SHP77 (cell line): ENCODE measurements around the gene CDHR4.
"Not testable (repeated sequence)": the region's sequence is repeated elsewhere in the genome, so short reads cannot be mapped to it uniquely, and the experiment has no call there.

Experiments
- DNase-seq, 2 experiments: peaks; one replicate each; lab custom pipeline; 2025; lab: John Stamatoyannopoulos, UW

The CDHR4 gene, protein sequence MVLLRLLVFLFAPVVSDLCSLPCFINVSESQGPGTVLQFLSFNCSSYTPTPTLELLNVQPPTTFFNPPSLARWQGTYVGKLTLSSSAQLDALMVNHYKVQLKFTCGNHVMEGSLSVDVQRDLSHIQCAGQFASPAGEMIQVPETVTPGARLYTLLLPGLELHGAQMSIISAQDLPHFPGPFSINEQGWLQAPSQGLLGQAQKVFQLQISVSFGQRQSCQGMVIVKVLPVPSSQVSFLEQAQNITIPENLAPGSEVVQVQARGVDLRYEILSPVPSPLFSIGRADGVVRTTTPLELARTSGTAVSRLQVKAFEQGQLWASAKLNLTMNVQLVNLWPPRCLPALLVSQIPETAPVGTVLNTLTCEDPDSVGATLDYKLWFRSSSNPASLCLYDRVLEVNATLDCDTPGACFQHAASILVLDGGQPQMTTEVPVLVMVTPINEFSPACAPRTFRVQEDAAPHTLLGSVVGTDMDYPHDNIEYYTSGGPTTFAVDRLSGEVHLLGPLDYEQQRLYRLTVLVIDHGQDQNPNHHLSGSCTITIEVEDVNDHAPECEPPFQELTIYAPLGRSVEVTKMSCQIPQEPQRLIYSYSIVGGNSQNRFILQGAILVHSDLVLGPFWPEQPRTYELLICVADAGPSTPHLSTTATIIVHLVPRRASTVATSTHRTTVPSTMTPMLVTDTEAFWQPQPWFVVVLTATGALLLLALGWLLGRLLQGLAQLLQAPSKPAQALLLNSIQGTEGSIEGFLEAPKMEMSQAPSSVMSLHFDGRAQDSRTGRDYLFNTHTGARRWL

DNA sequence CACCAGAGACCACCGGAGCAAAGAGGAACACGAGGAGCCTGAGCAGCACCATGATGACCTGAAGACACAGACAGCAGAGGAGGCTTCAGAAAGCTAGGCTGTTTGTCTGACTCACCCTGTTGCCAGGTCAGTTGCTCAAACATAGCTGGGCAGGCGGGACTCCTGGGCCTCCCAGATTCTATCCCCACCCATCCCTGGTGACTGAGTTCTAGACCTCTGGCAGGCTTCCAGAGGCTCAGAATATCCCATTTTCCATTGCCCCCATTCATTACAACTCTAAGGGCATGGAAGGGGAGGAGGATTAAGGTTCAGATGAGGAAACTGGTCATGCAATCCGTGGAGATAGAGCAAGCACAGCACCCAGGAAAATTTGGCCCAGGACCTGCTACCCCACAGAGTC lies at the start of gene CDHR4:
Gene CDHR4, minus strand, starts transcription at position 113 of the 400 bp plus-strand sequence. Its CDS starts 61 bp downstream, at position 52.
- DNase-seq: no peak

DNA sequence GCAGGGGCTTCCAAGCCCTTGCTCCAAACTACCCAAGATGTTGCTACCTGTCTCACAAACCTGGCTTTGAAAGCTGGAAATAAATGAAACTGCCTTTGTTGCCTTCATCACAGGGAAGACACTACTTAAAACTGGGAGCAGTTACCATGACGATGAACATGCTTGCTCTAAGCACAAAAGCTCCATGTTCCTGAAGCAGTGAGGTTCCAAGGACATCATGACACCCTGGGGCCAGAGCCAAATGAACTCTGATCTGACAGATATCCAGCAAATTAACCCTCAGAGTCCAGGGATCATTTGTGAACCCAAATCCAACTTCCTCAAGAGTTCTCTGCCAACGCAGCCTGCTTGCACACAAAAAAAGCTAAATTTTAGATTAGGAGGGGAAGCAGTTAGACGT lies 46.0 kb upstream of the CDHR4 start:
- no peak for DNase-seq

DNA sequence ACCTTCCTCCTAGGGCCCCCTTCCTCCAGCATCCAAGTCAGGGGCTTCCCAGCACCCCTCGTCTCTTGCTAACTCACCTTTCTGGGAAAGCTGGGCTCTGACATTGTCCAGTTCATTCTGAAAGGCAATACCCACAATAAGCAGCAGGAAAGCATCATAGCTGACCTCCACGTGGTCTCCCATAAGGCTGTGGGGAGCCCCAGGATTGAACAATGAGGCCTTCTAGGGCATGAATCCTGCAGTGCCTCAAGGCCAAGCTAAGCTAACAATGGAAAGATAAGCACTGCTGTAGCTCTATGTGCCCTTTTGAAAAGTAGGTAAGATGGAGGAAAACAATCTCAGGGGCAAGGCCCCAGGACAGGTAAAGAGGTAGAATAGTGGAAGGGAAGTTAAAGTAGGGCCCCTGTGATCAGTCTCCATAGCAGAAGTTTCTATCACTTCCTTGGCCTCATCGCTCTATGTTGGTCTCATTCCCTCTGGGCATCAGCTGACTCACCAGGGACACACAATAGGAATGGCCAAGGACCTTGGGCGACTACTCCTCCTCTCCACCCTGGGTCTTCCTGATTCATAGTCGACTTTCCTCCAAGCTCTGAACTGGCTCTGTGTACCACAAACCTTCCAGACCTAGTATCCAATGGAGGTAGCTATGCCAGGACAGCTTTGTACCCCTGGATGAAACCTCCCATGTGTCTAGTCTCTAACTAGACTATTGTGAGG lies 45.0 kb upstream of the CDHR4 start:
- no peak for DNase-seq

DNA sequence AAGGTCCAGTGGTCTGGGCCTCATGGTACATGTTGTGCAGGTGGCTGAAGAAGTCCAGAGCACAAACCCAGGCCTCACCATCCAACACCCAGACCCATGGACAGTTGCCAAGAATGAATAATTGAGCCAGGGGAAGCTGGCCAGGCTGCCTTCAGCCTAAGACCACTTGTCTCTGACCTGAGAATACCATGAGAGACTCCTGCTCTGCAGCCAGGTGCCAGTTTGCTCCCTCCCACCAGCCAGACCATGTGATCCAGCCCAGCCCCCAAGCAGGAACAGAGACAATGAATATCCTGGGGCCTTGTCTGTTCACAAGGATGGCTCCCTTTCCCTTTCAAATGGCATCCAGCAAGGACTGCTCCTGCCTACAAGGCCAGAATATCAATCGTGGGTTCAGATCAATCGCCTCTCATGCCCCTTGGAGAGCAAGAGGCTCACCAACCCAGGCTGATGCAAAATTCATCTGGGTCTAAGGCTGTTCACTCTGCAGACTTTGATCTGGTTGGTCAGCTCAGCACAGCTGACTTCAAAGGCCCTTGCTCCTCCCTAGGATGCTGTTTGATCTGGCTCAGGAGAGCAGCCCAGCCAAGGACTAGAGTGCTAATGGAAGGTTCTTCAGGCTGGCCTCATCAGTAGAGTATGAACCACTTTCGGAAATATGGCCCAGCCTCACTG lies 43.3 kb upstream of the CDHR4 start:
- DNase-seq: no peak

DNA sequence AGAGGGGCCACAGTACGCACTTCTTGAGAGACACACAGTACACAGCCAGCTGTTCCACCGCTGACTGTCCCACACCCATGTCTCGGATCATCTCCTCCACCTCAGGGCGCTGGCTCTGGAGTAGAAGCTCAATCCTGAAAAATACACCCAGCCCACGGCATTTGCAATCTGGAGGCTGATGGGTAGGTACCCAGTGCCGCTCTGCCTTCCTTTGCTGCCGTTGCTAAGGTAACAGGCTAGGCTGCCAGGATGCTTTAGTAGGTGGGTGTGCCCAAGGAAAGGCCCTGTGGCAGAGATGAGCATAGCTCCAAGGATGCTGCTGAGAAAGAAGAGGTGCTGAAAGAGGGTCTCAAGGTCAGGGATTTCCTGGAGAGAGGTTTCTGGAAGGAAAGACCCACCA lies 42.1 kb upstream of the CDHR4 start:
- no peak for DNase-seq

DNA sequence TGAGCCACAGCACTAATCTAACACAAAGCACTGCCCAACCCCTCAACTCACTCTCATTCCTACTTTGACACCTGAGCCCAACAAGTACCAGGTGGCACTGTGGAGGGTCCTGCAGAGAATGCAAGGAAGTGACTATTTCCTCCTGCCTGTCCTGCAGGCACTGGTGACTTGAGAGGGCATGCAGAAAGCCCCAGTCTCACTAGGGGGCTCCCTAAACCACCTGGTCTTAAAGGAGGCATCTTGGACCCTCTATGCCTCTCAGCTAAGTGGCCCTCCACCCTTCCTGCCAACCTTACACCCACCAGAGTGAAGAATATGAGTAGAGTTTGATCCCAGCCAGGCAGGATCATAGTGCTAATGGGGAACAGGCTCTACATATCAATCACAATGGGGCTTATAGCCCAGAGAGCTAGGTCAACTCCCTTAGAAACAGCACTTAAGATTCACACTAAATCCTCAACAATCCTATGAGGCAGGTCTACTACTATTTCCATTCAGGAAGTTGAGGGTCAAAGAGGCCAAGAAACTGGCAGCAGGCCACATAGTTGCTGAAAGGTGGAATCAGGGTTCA lies 41.5 kb upstream of the CDHR4 start:
- peak in 1 of 2 experiments; percentile 8 for DNase-seq

DNA sequence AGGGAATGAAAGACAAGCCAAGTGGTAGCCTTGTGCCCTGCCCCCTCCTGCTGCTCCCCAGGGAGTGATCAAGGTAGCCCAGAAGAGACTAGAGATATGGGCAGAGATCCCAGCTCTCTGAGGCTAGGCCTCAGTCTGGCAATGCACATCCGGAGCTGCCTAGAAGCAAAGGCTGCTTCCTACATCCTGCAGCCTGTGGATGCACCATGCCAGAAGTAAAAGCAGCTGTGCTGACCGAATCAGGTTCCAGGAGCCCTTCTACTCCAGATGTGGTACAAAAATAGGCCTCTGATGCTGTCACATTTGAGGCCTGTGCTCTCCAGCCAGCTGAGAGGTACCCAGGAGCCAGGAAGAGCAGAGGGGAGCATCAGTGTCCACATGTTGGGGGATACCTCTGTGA lies 40.7 kb upstream of the CDHR4 start:
- no peak for DNase-seq

DNA sequence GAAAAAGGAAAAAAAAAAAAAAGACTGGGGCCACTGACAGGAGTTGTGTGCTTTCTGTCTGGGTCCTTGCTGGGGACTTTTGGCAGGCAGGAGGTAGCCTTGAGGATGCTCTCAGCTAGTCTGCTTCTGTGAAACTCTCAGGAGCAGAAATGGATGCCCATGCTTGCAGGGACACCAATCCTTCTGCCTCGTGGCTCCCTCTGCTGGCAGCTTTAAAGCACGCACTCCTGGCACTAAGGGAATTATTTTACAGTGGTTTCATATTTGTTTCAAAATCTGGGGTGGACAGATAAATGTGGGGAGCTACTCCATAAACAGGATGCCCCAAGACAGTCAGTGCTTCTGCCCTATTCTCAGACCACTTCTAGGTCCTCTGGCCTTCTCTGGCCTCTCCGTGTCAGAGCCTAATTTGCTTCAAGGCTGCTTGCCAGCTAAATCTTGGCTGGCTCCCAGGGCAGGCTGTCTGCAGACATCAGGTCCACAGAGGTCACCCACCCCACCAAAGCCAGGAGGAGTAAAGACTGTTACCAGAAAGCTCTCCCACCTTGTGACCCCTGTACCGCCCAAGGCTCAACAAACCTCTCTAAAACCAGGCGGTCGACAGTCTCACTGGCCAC lies 39.6 kb upstream of the CDHR4 start:
- DNase-seq: peak; percentile 41 to 69

DNA sequence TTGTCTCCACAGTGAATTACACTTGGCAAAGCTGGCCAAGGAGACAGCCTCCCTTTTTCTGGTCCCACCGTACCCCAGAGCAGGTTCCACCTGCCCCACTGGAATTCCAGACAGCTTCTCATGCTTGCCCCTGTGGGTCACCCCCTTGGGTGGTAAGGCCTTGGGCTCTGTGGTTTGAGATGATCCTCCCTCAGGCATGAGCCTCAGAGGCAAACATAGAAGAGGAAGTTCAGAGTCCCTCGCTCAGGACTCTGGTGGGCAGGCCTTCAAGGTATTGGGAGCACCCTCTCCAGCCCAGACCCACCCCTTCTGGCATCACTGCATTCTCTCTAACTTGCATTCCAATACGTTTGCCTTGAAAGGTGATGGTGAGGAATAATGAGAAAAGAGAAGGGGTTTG lies 31.7 kb upstream of the CDHR4 start:
- no peak for DNase-seq

DNA sequence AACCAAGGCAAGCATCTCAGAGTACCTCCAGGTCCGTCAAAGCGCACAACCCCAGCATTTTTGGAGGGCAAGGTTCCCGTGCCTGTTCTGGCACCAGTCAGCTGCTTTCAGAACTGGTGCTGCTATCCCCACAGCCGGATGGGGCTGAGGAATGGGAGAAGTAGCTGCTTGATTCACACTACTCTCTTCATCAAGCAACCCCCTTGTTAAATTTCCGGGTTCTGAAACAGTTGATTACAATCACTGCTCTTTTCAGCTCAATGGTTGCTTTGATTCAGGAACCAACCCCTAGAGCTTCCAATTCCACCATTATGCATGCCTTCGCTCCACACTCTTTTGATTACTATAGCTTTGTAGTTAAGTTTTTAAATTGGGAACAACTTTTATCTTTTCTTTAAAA lies 26.3 kb upstream of the CDHR4 start:
- no peak for DNase-seq

DNA sequence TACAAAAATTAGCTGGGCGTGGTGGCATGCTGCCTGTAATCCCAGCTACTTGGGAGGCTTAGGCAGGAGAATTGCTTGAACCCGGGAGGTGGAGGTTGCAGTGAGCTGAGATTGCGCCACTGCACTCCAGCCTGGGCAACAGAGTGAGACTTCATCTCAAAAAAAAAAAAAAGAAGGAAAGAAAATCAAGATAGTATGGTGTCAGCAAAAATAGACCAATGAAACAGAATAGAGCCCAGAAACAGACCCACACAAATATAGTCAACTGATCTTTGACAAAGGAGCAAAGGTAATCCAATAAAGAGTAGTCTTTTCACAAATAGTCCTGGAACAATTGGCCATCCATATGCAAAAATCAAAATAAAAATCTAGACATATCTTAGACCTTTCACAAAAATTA lies 23.5 kb upstream of the CDHR4 start:
- DNase-seq: not testable (repeated sequence)

DNA sequence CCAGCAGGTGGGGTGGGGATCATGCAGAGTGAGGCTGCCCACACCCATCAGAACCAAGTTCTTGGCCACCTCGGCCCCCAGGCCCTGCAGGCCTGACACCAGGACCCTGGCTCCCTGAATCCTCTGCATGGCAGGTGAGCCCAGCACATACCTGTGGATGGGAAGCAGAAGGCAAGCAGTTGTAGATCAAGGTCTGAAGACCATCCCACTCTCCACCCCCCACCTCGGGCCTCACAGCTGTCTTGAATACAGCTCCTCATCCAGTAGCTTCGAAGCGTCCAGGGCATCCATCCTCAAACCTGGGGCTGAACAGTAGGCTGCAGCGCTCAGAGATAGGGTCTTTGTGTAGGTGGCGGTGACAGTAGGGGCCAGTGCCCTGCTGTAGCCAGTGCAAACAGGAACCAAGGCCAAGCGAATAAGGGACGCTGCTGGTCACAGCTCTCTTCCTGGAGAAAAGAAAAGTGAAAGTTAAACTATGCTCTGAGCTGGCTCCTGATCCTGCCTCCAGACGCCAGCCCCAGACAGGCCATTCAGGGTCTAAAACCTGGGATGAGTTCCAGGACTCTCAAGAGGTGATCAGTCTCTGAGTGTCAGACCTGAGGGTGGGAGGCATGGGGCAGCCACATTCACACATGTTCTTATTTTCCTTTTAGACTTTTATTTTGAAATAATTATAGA lies 14.0 kb upstream of the CDHR4 start, which contains the start of gene UBA7:
Gene UBA7, minus strand, starts transcription at position 457 of the 678 bp plus-strand sequence. Its CDS starts 166 bp downstream, at position 291.
- DNase-seq: no peak

DNA sequence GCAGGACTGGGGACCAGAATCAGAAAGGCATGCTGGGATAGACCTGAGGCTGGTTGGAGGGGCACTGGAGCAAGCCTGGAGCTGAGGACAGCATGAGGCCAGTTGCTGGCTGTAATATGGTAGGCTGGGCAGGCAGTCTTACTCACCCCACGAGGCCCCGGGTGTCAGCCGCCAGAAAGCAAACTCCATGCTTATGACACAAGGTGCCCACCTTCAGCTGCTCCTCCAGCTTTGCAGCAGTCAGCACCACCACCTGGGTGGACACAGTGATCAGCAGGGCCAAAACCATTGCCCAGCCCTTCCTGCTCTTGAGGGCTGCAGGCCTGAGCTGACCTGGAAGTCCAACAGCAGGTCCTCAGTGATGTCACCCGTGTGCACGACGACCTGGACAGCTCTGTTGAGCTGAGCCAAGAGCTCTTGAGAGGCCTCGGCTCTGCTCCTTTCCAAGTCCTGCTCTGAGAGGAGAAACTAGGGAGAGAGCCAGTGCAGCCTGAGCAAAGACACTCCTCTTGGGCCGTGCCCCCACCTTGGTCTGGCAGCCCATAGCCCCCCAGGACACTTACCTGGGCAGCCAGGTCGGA lies 13.3 kb upstream of the CDHR4 start:
- no peak for DNase-seq

DNA sequence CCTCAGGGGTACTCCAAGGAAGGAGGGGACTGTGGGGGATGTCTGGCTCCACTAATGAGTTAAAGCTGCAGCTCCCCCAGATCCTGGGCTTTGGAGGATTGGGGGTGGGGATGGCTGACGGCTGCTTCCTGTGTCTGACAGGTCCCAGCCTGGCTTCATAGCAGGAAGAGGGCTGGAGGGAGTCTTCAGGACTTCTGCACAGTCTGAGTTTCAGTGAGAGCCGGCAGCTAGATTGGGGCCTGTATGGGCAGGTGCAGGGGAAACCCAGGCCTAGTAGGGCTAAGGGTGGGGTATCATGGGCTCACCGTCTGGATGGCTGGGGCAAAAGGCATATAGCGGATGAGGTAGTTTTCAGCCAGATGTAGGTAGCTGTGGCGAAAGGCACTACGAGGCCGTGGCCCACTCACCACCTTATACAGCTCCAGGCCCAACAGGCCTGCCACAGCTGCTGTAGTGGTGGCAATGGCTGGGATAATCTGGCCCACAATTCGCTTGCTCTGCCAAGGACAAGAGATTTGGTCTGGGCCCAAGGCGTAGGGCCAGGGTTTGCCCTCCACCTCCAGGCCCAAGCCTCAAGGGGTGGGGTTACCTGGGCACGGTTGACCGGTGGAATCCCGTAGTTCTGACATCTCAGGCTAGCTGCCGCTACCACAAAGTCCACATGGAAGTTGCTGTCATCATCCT lies 7.9 kb upstream of the CDHR4 start:
- no peak for DNase-seq

DNA sequence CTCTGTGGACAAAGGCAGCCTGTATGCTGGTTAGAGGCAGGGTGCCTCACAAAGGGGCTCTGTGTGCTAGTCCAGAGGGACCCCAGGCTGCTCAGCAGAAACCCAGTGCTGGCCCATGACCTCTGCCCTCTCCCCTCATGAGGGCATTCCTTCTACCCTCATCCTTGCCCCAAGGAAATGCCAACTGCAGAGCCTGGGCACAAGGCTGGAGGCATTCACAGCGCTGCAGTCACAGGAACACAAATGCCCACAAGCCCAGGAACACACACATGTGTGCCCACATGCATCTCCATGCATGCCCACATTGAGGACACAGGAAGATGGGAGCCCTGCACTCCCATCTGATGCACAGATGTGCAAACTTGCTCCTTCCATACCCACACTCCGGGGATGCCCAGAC lies 7.2 kb upstream of the CDHR4 start:
- DNase-seq: no peak

DNA sequence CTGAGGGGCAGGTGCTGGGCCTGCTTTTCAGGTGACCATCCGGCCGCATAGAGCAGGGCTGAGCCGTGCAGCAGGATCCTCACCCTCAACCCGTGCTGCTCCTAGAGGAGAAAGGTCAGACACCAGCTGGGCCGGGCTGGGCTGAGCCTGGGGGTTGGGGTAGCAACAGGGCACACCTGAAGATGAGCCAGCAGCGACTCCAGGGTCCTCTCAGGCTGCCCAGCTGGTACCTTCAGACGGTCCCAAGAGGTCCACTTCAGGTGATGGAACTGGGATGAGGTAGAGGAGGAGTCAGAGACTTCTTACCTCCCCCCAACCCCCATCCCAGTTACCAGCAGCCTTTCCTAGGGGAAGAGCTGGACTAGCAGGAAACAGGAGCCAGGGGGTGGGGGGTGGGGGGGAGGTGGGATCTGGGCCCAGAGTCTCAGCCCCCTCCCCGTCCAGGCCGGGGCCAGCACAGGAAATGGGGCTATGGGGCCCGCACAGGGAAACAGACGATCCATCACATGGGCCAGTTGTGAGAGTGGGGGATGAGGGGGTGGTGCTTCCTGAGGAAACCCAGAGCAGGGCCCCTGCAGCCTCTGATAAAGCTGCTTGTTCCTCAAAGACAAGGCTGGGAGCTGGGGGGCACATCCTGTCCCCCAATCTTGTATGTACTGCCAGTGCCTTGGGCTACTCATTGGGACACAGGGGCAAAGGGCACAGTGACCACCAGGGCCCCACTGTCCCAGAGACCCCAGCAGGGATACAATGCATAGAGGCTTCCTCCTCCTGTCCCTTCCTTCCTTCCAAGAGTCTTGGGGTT lies 6.4 kb upstream of the CDHR4 start:
- DNase-seq: no peak

DNA sequence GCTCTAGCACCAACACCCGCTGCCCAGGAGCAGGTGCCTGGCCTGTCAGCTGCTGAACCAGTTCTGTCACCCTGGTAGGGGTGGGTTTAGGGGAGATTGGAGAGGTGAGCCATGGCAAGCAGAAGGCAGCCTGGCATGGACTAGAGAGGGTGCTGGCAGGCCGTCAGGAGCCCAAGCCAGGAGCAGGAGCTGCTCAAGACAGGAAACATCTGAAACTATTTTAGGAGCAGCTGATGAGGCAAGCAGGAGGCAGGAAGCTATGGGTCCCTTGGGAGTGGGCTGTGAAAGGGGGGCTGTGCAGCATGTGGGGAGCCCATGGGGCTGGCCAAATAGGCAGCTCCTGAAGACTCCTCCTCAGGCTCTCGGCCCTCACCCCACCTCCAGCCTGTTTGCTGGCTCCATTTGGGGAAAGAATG lies 5.7 kb upstream of the CDHR4 start:
- DNase-seq: no peak

DNA sequence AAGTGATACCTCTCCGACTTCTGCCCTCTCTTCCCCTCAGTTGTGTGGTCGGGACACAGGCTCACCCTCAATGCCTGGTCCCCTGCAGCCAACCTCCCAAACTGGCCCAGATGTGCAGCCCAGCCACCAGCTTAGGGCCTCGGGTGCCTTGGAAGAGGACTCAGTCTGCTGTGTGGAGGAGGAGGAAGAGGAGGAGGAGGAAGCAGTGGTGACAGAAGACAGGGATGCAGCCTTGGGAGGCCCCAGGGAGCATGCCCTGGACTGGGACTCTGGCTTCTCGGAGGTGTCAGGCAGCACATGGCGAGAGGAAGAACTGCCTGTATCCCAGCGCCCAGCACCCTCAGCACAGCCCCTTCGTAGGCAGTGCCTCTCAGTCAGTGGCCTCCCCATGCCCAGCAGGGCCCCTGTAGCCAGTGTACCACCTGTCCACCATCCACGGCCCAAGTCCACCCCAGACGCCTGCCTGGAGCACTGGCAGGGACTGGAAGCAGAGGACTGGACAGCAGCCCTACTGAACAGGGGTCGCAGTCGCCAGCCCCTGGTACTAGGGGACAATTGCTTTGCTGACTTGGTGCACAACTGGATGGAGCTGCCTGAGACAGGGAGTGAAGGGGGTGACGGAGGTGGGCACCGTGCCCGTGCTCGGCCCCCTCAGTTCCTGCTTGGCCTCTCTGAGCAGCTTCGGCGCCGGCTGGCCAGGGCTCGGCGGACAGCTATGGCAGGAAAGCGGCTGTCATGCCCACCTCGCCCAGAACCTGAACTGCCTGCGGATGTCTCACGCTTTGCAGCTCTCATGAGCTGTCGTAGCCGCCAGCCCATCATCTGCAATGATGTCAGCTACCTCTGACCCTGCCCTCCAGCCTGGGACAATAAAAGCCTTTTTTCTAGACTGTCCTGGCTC lies 4.7 kb upstream of the CDHR4 start:
- no peak for DNase-seq
